IPS DF 19.7 (cell line): ENCODE measurements around the gene DSC3.
"Not testable (repeated sequence)": the region's sequence is repeated elsewhere in the genome, so short reads cannot be mapped to it uniquely, and the experiment has no call there.

Experiments
- DNase-seq: peaks from one replicate; pipeline ENCODE4 v3.0.0-alpha.2; 2013; ENCODE audit warnings: low read depth, low spot score

Gene DSC3

DNA sequence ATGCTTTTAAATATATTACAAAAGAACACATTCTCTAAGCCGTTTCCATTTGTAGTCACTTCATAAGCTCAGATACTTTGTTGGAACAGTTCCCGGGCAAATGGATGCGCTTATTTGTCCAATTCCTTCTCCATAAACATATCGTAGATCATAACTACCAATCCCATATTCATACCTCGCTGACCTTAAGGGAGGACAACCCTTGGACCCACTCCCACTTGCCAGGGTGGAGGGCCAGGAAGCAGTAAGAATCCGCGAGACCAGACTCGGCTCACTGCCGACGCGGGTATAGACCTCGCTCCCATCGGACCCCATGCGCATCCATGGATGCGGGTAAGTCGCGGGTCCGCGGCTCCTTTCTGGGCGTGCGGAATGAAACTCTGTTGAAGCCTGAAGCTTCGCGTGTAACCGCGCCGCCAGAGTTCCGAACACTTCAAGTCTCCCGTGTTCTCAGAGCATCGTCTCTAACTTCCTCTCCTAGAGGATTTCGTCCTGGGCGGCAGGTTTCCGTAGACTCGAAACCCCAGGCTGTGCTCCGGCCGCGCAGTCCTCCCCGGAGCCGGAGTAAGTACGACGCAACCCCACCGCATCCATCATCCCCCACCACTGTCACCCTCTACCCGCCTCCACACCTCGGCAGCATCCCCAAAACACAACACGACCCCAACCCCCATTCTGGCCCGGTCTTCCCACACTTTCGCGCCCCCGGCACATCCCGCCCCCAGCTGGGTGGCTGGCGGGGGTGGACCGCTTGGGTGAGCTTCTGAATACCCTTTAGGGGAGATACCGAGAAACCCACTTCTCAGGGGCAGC is 1.1 kb downstream of the DSC3 start:
- no peak for DNase-seq

DNA sequence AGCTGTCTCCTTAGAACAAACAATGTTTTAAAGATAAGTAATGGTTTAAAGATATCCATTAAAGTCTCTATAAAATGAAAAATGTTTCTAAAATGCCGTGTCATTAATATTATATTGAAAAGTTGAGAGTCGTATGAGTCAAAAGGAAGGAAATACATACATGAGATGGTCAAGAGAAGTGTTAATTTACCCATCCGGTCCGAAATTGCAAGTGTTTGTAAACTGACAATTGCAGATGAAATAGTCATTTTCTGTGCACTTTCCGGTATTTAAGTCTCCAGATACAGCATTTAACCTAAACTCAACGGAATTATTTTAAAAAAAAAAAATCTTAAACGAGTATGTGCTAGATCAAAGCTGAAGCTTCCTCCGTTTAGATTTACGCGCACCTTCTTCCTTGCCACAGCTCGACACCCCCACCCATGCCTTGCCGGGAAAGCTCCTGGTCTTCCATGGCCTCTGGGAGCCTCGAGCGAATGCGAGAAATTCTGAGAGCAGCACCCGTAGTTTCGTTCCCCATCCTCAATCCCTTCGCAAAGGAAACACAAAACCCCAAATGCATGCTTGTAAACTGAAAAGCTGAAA is 1.8 kb downstream of the DSC3 start:
- no peak for DNase-seq

DNA sequence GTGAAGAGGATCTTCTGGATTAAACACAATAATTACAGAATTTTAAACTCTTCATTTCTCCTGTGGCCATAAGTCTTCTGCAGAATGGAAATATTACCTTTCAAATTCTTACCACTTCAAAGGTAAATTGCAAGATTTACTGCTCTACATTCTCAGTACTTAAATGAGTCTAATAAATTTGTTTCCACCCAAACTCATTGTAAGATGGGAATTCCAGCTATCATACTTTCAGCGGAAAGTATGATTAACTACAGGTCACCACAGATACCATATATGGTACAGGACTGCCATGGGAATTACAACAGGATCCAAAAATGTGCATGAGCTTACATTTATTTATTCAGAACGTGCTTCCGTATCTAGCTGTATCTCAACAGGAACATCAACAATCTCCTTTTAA is 3.1 kb downstream of the DSC3 start:
- no peak for DNase-seq

DNA sequence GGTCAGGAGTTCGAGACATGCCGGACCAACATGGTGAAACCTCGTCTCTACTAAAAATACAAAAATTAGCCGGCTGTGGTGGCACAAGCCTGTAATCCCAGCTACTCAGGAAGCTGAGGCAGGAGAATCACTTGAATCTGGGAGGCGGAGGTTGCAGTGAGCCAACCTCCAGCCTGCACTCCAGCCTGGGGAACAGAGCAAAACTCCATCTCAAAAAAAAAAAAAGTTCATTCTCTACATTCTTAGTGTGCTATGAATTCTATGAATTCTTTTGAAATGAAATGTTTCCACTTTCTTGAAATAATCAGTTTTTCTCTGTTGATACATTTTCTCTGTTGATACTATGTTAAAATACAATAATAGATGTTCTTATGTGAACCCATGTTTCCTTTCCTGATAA is 4.9 kb downstream of the DSC3 start:
- not testable (repeated sequence) for DNase-seq

DNA sequence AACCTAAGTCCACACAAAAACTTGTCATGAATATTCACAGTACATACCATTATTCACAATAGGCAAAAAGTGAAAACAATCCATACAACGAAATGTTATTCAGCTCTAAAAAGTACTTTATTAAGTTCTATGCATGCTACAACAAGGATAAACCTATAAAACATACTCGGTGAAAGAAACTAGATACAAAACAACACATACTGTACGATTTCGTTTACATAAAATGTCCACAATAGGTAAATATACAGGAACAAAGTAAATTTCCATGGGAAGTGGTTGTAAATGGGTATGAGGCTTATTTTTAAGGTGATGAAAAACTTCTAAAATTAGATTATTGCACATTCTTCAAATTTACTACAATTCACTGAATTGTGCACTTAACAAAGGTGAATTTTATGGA is 8.0 kb downstream of the DSC3 start:
- DNase-seq = no peak

DNA sequence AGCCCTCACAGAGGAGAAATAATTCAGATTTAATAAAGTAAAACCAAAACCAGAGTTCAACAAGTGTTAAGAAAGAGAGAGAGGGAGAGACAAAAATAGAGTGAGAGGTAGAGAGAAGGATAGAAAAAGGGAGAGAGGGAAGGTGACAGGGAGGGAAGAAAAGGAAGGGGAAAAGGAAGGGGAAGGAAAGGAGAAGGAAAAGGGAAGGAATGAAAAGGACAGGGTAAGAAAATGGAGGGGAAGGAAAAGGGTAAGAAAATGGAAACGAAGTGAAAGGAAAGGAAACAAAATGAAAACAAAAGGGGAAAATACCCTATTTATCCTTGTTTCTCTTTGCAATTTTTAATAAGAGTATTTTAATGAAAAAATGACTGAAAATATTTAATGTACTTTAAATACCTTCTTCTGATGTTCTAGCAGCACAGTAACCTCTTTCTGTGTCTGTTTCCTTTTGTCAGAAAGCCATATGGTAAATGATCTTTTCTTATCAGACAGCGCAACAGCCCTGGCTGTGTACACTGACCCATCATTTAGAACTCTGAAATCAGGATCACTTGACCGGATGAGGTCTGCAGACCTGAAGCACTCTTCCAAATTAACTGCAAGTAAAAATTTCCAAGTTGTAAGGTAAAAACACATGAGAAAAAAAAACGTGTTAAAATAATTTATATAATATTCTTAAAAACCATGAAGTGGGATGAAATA is 11.8 kb downstream of the DSC3 start:
- no peak for DNase-seq

DNA sequence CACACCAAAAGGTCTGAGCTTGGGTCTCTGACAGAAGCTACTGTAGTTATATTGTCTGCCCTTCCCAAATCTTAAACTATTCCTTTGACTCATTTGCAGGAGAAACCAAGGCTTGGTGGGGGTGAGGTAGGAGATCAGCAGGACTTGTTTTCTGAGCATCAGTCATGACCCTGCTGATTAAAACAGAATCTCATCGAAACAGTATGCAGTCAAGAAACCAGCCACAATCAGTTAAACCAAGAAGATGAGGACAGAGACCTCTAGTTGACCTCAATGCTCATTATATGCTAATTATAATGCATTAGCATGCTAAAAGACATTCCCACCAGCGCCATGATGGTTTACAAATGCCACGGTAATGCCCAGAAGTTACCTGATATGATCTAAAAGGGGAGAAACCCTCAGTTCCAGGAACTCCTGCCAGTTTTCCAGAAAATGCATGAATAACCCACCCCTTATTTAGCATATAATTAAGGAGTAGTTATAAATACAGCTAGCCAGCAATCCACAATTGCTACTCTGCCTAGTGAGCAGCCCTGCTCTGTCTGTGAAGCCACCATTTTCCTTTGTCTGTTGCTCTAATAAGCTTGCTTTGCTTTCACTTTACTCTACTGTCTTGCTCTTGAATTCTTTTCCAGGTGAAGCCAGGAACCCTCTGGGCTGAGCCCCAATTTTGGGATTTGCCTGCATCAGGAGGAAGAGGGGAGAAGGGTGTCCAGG is 26.7 kb downstream of the DSC3 start:
- DNase-seq = no peak

DNA sequence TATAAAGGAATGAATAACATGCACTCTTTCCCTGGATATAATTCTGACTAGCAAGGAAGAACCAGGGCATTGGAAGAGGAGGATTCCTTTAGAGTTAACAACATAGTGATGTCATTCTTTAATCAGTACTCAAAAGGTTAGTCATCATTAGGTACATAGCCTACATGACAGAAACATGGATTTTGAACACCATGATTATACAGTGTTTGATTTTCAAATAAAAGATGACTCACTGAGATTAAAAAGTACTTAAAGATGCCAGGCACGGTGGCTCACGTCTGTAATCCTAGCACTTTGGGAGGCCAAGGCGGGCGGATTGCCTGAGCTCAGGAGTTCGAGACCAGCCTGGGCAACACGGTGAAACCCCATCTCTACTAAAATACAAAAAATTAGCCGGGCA is 31.1 kb downstream of the DSC3 start:
- DNase-seq = not testable (repeated sequence)

DNA sequence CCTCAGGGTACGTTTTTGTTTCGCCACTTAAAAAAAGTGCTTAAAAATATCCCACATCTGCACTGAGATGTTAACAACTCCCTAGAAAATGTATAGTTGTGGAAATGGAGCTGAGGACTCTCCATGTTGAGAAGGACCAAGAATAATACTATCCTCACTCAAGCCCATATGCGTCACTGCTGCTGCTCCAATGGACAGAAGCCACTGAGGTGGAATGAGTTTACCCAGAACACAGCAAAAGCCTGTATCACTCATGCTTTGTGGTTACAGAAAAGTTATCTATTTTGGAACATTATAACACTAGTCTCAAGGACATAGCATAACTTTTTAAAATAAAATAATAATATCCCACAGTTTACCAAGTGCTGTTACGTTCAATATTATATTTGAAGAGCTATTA is 31.9 kb downstream of the DSC3 start:
- DNase-seq = no peak

DNA sequence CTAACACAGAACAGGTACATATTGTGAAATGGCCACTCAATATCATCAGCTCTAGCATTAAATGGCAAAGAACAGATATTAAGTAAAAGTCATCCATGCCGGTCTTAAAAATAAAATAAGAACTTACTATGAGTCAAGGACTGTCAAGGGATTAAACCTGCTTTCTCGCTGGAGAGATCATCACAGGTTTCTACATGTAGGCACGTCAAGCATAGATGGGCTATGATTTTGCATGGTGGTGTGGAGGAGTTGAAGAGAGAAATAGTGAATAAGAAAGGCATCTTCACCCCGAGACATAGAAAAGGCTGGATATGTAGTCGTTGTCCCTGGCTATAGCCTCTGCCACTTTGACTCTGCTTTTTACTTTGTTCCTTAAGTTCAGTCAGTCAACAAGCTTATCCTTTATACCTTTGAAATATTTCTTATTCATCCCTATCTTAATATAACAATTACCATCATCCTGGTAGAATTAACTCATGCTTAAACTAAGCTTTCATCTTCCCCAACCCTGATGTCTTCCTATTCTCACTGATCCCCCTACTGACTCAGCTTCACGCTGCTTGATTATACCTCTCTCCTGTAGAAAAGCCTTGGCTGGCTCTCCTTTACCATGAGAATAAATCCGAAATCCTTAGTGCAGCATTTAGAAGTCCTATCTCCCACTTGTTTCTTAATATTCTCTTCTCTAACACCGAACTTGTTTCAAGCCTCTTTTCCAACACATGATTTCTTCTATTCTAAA is 42.5 kb downstream of the DSC3 start:
- DNase-seq = no peak

DNA sequence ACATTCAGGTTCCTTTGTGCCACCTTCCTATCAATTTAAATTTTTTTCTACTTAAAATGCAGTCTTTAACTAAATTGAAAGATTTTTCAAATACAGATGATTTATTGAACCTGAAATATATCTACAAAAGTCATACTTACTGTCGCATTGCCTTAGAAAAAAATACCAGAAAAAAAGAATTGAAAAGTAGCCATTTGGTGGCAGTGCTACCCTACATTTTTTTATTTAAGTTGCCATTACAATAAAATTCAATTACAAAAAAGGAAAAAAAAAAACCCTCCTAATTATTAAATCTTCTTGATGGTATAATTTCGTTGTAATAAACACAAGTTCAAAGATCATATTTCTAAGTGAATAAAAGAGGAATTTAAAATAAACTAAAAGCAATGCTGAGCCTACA is 43.4 kb downstream of the DSC3 start:
- DNase-seq = no peak

DNA sequence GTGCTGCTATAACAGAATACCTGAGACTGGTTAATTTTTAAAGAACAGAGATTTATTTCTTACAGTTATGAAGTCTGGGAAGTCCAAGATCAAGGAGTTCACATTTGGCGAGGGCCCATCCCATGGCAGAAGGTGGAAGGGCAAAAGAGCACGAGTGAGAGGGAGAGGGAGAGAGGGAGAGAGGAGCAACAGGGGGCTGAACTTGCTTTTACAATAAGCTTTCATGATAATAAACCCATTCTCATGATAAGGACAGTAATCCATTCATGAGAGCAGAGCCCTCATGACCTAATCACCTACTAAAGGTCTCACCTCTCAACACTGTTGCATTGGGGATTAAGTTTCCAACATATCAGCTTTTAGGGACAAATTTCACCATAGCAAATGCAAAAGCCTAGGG is 45.3 kb downstream of the DSC3 start:
- no peak for DNase-seq

DNA sequence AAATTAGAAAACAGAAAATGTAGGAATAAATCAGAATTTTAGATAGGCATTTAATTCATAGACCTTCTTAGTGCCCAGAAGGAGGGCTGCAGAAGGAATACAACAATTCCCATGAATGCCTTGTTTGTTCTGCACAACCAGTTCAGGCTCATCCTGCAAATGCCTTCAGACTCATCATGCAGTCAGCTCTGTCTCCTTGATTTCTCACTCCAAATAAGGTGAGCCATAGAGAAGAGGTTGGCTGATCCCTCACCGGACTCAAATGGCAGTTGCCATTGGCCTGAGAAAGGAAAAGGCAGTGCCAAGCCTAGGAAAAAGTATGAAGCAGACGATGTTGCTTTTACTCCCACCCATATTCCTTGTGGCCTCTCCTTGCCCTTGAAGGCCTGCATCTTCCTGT is 50.3 kb downstream of the DSC3 start:
- DNase-seq = no peak

DNA sequence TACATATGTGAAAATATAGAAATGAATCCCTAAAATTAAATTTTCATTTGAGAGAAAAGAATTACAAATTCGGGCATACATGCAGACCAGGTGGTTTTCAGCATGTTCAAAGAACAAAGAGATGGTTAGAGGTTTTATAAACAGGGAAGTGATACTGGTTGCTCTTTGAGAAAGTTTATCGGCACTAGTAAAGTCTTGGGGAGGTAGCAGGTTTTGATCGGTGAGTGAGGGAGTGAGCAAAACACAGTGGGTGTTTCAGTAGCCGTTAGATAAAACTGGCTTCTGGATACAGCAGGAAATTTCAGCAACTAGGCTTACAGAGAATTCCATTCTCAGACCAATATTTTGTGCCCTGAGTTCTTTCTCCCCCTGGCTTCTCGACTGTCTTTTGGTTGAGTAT is 51.1 kb downstream of the DSC3 start:
- no peak for DNase-seq

DNA sequence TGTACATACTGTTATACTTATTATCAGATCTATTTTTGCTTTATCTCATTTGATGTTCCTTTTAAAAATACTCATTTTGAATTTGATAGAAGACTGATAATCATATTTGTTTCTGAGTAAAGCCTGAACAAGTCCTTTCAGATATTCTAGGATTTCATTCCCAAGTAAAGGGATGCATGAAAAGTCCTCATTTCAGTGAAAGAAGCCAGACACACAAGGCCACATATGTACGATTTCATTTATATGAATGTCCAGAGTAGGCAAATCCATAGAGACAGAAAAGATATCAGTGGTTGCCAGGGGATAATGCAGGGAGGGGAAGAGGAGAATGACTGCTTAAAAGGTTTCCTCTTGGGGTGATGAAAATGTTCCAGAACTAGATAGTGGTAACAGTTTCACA is 53.4 kb downstream of the DSC3 start:
- no peak for DNase-seq

DNA sequence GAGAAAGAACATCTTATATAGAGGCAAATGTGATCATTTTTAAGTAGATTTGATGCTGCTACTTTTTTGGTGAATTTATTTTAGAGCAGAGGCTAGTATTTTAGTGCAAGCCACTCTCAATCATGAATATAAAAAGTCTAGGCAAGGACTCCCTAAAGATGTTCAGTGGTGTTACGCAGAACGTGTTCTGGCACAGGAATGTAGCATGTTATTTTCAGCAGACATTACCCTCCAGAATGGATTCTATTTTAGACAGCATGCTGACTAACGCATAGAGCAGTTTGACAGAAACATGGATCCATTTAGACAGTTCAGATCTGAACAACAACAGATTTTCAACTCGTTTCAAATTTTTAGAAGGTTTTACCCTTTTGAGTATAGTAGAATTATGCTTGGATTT is 54.1 kb downstream of the DSC3 start:
- no peak for DNase-seq

DNA sequence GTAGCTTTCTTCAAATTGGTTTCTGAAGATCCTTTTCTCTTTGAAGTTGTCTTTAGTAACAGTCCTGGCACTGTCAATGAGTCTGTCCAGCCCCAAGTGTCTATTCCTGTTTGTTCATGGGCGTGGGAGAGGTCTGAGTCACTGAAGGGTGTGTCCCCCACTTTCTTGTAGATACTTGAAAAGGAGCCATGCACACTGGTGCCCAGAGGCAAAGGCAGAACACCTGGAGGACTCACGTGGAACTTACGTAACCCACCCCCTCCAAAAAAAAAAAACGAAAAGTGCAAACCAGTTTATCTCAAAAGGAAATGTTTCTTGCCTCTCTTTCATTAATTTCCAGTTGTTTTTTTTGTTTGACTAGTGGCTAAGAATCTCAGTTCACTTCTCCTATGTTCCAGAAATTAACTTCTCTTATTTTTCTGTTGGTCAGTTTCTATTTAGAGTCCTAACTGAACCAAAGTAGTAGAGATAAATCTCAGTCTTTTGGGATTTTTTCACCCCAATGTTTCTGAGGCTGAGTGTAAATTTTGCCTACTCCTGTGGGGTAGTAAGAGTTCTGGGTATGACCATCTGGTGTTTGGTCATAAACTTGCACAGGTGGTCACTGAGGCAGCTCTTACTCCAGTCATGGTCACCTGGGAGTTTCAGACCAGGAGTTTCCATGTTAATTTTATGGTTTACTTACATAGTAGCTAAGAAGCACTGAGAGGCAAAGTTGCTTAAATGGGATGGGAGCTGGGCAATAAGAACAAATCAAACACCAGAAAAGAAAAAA is 54.9 kb downstream of the DSC3 start:
- no peak for DNase-seq

DNA sequence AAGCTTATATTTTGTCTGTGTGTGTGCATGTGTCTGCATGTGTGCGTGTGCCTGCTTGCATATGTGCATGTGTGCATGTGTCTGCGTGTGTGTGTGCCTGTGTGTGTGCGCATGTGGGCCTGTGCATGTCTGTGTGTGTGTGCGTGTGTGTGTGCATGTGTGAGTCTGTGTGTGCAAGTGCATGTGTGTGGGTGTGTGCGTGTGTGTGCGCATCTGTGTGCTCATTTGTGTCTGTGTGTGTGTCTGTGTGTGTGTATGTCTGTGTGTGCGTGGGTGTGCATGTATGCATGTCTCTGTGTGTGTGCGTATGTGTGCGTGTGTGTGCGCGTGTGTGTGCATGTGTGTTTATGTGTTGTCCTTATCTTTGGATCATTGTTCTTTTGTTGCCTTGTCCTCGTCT is 56.8 kb downstream of the DSC3 start:
- DNase-seq = no peak

DNA sequence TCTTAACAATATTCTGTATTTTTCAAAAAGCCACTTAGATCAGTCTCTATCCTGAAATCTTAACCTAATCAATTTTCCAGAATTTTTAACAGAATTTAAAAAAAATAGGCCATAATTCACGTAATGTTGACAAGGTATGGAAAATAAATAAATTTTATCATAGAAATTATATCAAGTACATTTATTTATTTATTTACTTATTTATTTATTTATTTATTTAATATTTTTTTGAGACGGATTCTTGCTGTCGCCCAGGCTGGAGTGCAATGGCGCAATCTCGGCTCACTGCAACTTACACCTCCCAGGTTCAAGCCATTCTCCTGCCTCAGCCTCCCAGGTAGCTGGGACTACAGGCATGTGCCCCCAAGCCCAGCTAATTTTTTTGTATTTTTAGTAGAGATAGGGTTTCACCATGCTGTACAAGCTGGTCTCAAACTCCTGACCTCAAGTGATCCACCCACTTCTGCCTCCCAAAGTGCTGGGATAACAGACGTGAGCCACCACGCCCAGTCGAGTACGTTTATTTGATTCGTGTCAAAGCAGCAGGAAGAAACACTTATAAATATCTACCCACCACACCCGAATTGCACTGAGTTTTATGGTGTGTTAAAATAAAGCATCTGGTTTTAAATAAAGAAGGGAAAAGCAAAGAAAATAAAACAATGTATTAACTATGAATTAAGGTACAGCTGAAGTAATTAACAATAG is 60.1 kb downstream of the DSC3 start:
- DNase-seq = no peak

DNA sequence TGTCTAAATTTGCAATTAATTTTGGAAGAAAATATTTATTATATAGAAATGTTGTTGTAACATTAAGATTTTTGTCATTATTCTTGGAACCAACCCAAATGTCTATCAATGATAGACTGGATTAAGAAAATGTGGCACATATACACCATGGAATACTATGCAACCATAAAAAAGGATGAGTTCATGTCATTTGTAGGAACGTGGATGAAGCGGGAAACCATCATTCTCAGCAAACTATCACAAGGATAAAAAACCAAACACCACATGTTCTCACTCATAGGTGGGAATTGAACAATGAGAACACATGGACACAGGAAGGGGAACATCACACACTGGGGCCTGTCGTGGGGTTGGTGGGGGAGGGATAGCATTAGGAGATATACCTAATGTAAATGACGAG is 64.5 kb downstream of the DSC3 start:
- DNase-seq = not testable (repeated sequence)
